Endothelial cell of umbilical vein (primary cell): ENCODE results near the gene OOSP2. TPM values are rescaled to one million over a fixed set of nuclear protein-coding genes. Genes with fewer than 3 reads are reported as not detected.

Source experiments
- BruUV-seq: library from RNA; stranded (reverse); fragments of 400-500 nt; replicated peaks from 2 replicates; lab custom pipeline; 2021; lab: Mats Ljungman, UMichigan
- CTCF ChIA-PET: fragments of 300-600, 350-600 bp; sonication (Branson Sonifier 250); formaldehyde crosslinking; loops from one replicate; lab custom pipeline; 2021; ENCODE audit warnings: antibody characterized with exemption, inconsistent platforms; lab: Charles Lee
- POLR2A ChIA-PET: fragments of 300-600, 350-600 bp; sonication (Branson Sonifier 250); formaldehyde crosslinking; loops from one replicate; lab custom pipeline; 2021; ENCODE audit warnings: antibody characterized with exemption, inconsistent platforms; lab: Charles Lee
- DNase-seq: peaks from one replicate; pipeline ENCODE4 v3.0.0-alpha.2; 2011; ENCODE audit warnings: low read depth, low spot score
- FAIRE-seq: peaks from 2 replicates; lab custom pipeline; 2011; peaks lifted over from hg19 to GRCh38; lab: Jason Lieb, UNC
- H2AFZ ChIP-seq: 2 replicates; pipeline ENCODE4 v1.6.0; 2012; ENCODE audit warnings: low read depth, low read length, control low read depth, inconsistent platforms
- H3K27ac ChIP-seq: 2 replicates; pipeline ENCODE4 v1.5.1; 2011; ENCODE audit warnings: low read depth, mild to moderate bottlenecking, control low read depth, low read length, moderate library complexity; ENCODE audit not compliant: insufficient read depth
- H3K27me3 ChIP-seq, 2 experiments: 2 replicates each; pipeline versions ENCODE4 v1.6.0 to v1.6.1; 2011; ENCODE audit warnings: low read length in 2 of 2, mixed read lengths in 1 of 2; ENCODE audit not compliant: control insufficient read depth in 2 of 2, insufficient read depth in 2 of 2
- H3K36me3 ChIP-seq, 2 experiments: 2 replicates in 1 of 2; 3 replicates in 1 of 2; pipeline ENCODE4 v1.5.1; 2011; ENCODE audit warnings: low read length in 2 of 2, mild to moderate bottlenecking in 1 of 2, moderate library complexity in 1 of 2; ENCODE audit not compliant: control insufficient read depth in 2 of 2, insufficient read depth in 2 of 2; ENCODE audit errors: extremely low read depth in 1 of 2
- H3K4me1 ChIP-seq: 3 replicates; pipeline ENCODE4 v1.5.1; 2011; ENCODE audit warnings: mild to moderate bottlenecking, low read length; ENCODE audit not compliant: control insufficient read depth, insufficient read depth; ENCODE audit errors: extremely low read depth
- H3K4me2 ChIP-seq: 2 replicates; pipeline ENCODE4 v1.6.1; 2011; ENCODE audit warnings: low read length, control low read depth, mixed read lengths; ENCODE audit not compliant: insufficient read depth
- H3K4me3 ChIP-seq, 3 experiments: fragments of 200-600 bp in 1 of 3; sonication (generic), shearing (Covaris generic) in 1 of 3; replicated peaks in 1 of 3; 2 replicates each; pipeline ENCODE4 v1.5.1; 2011 to 2016; ENCODE audit warnings: control low read depth in 3 of 3, low read length in 3 of 3, mild to moderate bottlenecking in 2 of 3, inconsistent platforms in 1 of 3, low read depth in 1 of 3, moderate library complexity in 1 of 3; ENCODE audit not compliant: insufficient read depth in 1 of 3
- H3K79me2 ChIP-seq: 2 replicates; pipeline ENCODE4 v1.6.0; 2012; ENCODE audit warnings: low read length, inconsistent platforms; ENCODE audit not compliant: control insufficient read depth, insufficient read depth
- H3K9ac ChIP-seq: replicated peaks from 2 replicates; pipeline ENCODE3; 2011; ENCODE audit warnings: low read length, control low read depth; ENCODE audit not compliant: insufficient read depth; ENCODE audit errors: extremely low read depth
- H3K9me1 ChIP-seq: replicated peaks from 3 replicates; pipeline ENCODE4 v1.6.0; 2011; ENCODE audit warnings: mild to moderate bottlenecking, low read length; ENCODE audit not compliant: control insufficient read depth, insufficient read depth; ENCODE audit errors: extremely low read depth
- H3K9me3 ChIP-seq: replicated peaks from 2 replicates; pipeline ENCODE4 v1.5.1; 2012; ENCODE audit warnings: low read length, inconsistent platforms; ENCODE audit not compliant: control insufficient read depth, insufficient read depth
- H4K20me1 ChIP-seq: replicated peaks from 2 replicates; pipeline ENCODE3; 2011; ENCODE audit warnings: mild to moderate bottlenecking, low read length; ENCODE audit not compliant: control insufficient read depth, insufficient read depth; ENCODE audit errors: extremely low read depth
- CTCF ChIP-seq, 2 donors: IDR thresholded peaks; 1 replicate in 1 of 2; 2 replicates in 1 of 2; pipeline ENCODE4 v1.5.1; 2011; ENCODE audit warnings: low read length in 2 of 2, mild to moderate bottlenecking in 2 of 2, moderate library complexity in 2 of 2, control low read depth in 1 of 2, inconsistent platforms in 1 of 2, low read depth in 1 of 2; ENCODE audit not compliant: insufficient read depth in 1 of 2; ENCODE audit errors: extremely low read depth in 1 of 2
- EZH2 ChIP-seq: IDR thresholded peaks from 2 replicates; pipeline ENCODE4 v1.6.1; 2012; ENCODE audit warnings: borderline replicate concordance, low read depth, mild to moderate bottlenecking, moderate library complexity, low read length, inconsistent platforms; ENCODE audit not compliant: severe bottlenecking
- FOS ChIP-seq: IDR thresholded peaks from 2 replicates; pipeline ENCODE4 v1.6.1; 2011; ENCODE audit warnings: mild to moderate bottlenecking, low read length, moderate library complexity, borderline replicate concordance; ENCODE audit not compliant: insufficient read depth
- GATA2 ChIP-seq: IDR thresholded peaks from 2 replicates; pipeline ENCODE4 v1.7.0; 2011; ENCODE audit warnings: low read depth, mild to moderate bottlenecking, moderate library complexity, mixed read lengths, low read length; ENCODE audit not compliant: insufficient read length, insufficient read depth
- JUN ChIP-seq: IDR thresholded peaks from 2 replicates; pipeline ENCODE4 v1.6.1; 2011; ENCODE audit warnings: borderline replicate concordance, low read depth; ENCODE audit not compliant: insufficient read length, insufficient read depth
- MAX ChIP-seq: IDR thresholded peaks from 2 replicates; pipeline ENCODE4 v1.6.1; 2011; ENCODE audit not compliant: insufficient read depth, insufficient read length
- MYC ChIP-seq: IDR thresholded peaks from one replicate; pipeline ENCODE4 v1.6.1; 2011; ENCODE audit warnings: mild to moderate bottlenecking, low read depth, low read length
- POLR2A ChIP-seq: IDR thresholded peaks from 2 replicates; pipeline ENCODE4 v1.6.1; 2012; ENCODE audit warnings: low read depth, mild to moderate bottlenecking, control low read depth, low read length
- POLR2AphosphoS5 ChIP-seq: IDR thresholded peaks from 2 replicates; pipeline ENCODE4 v1.6.1; 2012; ENCODE audit warnings: low read depth, mild to moderate bottlenecking, control low read depth, low read length, moderate library complexity; ENCODE audit not compliant: insufficient read depth
- dilution Hi-C: fragments of 300-500 bp; cut with MboI; formaldehyde crosslinking; loops from one replicate; pipeline ENCODE4 v1.15.0; 2019; ENCODE audit warnings: low sequenced_read_pairs; ENCODE audit not compliant: extremely low pct_ligation_motif_present
- intact Hi-C: fragments of 100-400 bp; cut with micrococcal nuclease; formaldehyde crosslinking; loops from one replicate; pipeline ENCODE4 v1.10.0; 2022
- polyA plus RNA-seq, 4 experiments: library from polyadenylated mRNA; depleted of rRNA in 3 of 4; stranded (reverse) in 3 of 4; unstranded in 1 of 4; fragments of >200 nt; gene quantifications; 2 replicates each; pipeline versions ENCODE4 v1.2.1 to v1.2.3, GENCODE V29; 2011 to 2012; ENCODE audit warnings: missing spikeins in 1 of 4
- total RNA-seq: library from RNA; stranded (reverse); gene quantifications from 2 replicates; pipeline ENCODE4 v1.2.3, GENCODE V29; 2021

The OOSP2 gene
- total and polyA plus RNA-seq, 2 donors (not counting 3 experiments of a cell fraction or from before 2014, with no cell fraction given), result not detected

- Histone ChIP-seq H3K27ac (no peak within 1 kb of the TSS), H3K79me2 (no peaks in the 10 kb centered on the region), H3K9me1 (no peaks in the 10 kb centered on the region), H3K4me1 (no peaks in the 10 kb centered on the region), H3K36me3 (no peaks in the 10 kb centered on the region), H3K27me3 (peaks cover 0 to 3% of the 10 kb centered on the region in 2 experiments), H3K9me3 (no peaks in the 10 kb centered on the region), H3K9ac (no peak within 1 kb of the TSS), H2AFZ (no peak within 1 kb of the TSS), H3K4me3 (no peak within 1 kb of the TSS), H4K20me1 (no peaks in the 10 kb centered on the region), H3K4me2 (no peak within 1 kb of the TSS)
- no TSS peak for BruUV-seq
- dilution Hi-C loops (no loop called here), intact Hi-C loops (no loop called here)
- no peak for TF ChIP-seq CTCF (IDR thresholded peaks at IDR 0.05; ENCODE audit: extremely low read depth in 1 of 2, insufficient read depth in 1 of 2, low read depth in 1 of 2, low read length in 2 of 2)
- no peak for TF ChIP-seq FOS
- TF ChIP-seq POLR2A, result no peak
- TF ChIP-seq MYC, result no peak
- no peak for TF ChIP-seq GATA2
- no peak for TF ChIP-seq EZH2
- no peak for TF ChIP-seq JUN
- TF ChIP-seq POLR2AphosphoS5, result no peak
- TF ChIP-seq MAX, result no peak
- no peak for FAIRE-seq
- ChIA-PET POLR2A (no interaction called here), CTCF (no interaction called here)
- no peak for DNase-seq
These were observed 23.3 kb upstream of the OOSP2 start, which contains the start of gene OOSP4B for GRCh38 chr11:60016881-60017280. TSS of gene OOSP4B (plus strand) at chr11:60017181.
